OCI-LY7 (cell line): ENCODE measurements around the gene SLC6A18. TPM values are rescaled to one million over a fixed set of nuclear protein-coding genes. Genes with fewer than 3 reads are reported as not detected.
"Not testable (repeated sequence)": the region's sequence is repeated elsewhere in the genome, so short reads cannot be mapped to it uniquely, and the experiment has no call there.

ENCODE experiments used
- BruUV-seq: library from RNA; stranded (reverse); fragments of 400-500 nt; replicated peaks from 2 replicates; lab custom pipeline; 2021; lab: Mats Ljungman, UMichigan
- CTCF ChIA-PET: fragments of 300-600 bp; sonication (Branson Sonifier 250); formaldehyde crosslinking; loops from one replicate; lab custom pipeline; 2022; ENCODE audit warnings: antibody characterized with exemption; ENCODE audit not compliant: unreplicated experiment; lab: Charles Lee
- POLR2A ChIA-PET: fragments of 300-600 bp; sonication (Branson Sonifier 250); formaldehyde crosslinking; loops from one replicate; lab custom pipeline; 2022; ENCODE audit warnings: antibody characterized with exemption; lab: Charles Lee
- DNase-seq: peaks from one replicate; pipeline ENCODE4 v3.0.0-alpha.2; 2015; ENCODE audit warnings: low spot score
- H2AFZ ChIP-seq: fragments of 200-600 bp; sonication (generic), shearing (Covaris generic); 2 replicates; pipeline ENCODE4 v1.6.1; 2014; ENCODE audit warnings: mild to moderate bottlenecking, antibody characterized with exemption, low read length, moderate library complexity
- H3K27ac ChIP-seq: fragments of 200-600 bp; sonication (generic); 2 replicates; pipeline ENCODE4 v1.5.1; 2014; ENCODE audit warnings: mixed run types, low read depth, mild to moderate bottlenecking, moderate library complexity, low read length, inconsistent platforms; ENCODE audit not compliant: poor library complexity, severe bottlenecking
- H3K36me3 ChIP-seq: fragments of 200-600 bp; sonication (generic); 2 replicates; pipeline ENCODE4 v1.6.1; 2014; ENCODE audit warnings: mild to moderate bottlenecking, antibody characterized with exemption, low read length, moderate library complexity, mixed read lengths; ENCODE audit not compliant: insufficient read depth
- H3K4me1 ChIP-seq: fragments of 200-600 bp; sonication (generic); 2 replicates; pipeline ENCODE4 v1.5.1; 2014; ENCODE audit warnings: mild to moderate bottlenecking, low read length; ENCODE audit not compliant: insufficient read depth, poor library complexity, severe bottlenecking
- H3K4me2 ChIP-seq: fragments of 200-600 bp; sonication (generic); 2 replicates; pipeline ENCODE4 v1.6.1; 2014; ENCODE audit warnings: mild to moderate bottlenecking, low read length
- H3K4me3 ChIP-seq: fragments of 200-600 bp; sonication (generic); 2 replicates; pipeline ENCODE4 v1.5.1; 2014; ENCODE audit warnings: mild to moderate bottlenecking, low read depth, low read length; ENCODE audit not compliant: poor library complexity, severe bottlenecking
- H3K79me2 ChIP-seq: fragments of 200-600 bp; sonication (generic); 2 replicates; pipeline ENCODE4 v1.6.1; 2016; ENCODE audit warnings: low read depth, mild to moderate bottlenecking, low read length, moderate library complexity, mixed read lengths; ENCODE audit not compliant: insufficient read depth
- H3K9me2 ChIP-seq: fragments of 200-600 bp; sonication (generic); 2 replicates; pipeline ENCODE4 v1.6.1; 2016; ENCODE audit warnings: mild to moderate bottlenecking, low read length, mixed read lengths; ENCODE audit not compliant: insufficient read depth
- H3K9me3 ChIP-seq: fragments of 200-600 bp; sonication (generic); 2 replicates; pipeline ENCODE4 v1.6.1; 2014; ENCODE audit warnings: mild to moderate bottlenecking, mixed run types, low read length, mixed read lengths
- H4K20me1 ChIP-seq: fragments of 200-600 bp; sonication (generic); 2 replicates; pipeline ENCODE4 v1.6.1; 2014; ENCODE audit warnings: mild to moderate bottlenecking, antibody characterized with exemption, low read length, moderate library complexity, mixed read lengths; ENCODE audit not compliant: insufficient read depth
- CTCF ChIP-seq: fragments of 200-600 bp; sonication (generic); conservative IDR thresholded peaks from 2 replicates; pipeline ENCODE4 v1.5.1; 2014; ENCODE audit warnings: mild to moderate bottlenecking, antibody characterized with exemption, low read length, moderate library complexity, mixed read lengths
- EZH2phosphoT487 ChIP-seq: fragments of 200-600 bp; sonication (generic); IDR thresholded peaks from 2 replicates; pipeline ENCODE4 v1.6.1; 2018; ENCODE audit warnings: low read depth, borderline replicate concordance, mild to moderate bottlenecking, mixed run types, antibody characterized with exemption, low read length, moderate library complexity, mixed read lengths
- intact Hi-C: fragments of 100-400 bp; cut with micrococcal nuclease; formaldehyde crosslinking; loops from one replicate; pipeline ENCODE4 v1.10.0; 2022; ENCODE audit not compliant: unreplicated experiment
- total RNA-seq, 2 experiments: library from RNA; depleted of rRNA in 1 of 2; stranded (reverse); fragments of >200 nt in 1 of 2; shearing (Covaris generic) in 1 of 2; gene quantifications; 2 replicates each; pipeline ENCODE4 v1.2.3, GENCODE V29; 2014 to 2022

SLC6A18 gene
- total RNA-seq, 2 experiments from 2014 or later = not detected

DNA sequence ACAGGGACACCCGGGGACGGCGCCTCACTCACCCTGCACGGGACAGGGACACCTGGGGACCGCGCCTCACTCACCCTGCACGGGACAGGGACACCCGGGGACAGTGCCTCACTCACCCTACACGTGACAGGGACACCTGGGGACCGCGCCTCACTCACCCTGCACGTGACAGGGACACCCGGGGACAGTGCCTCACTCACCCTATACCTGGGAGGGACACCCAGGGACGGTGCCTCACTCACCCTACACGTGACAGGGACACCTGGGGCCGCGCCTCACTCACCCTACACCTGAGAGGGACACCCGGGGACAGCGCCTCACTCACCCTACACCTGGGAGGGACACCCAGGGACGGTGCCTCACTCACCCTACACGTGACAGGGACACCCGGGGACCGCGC, 65.8 kb downstream of the SLC6A18 start:
- H3K9me2 ChIP-seq, H2AFZ ChIP-seq, H3K9me3 ChIP-seq, BruUV-seq, CTCF ChIA-PET, DNase-seq, H3K27ac ChIP-seq, intact Hi-C loops, H3K4me2 ChIP-seq, H3K4me3 ChIP-seq, POLR2A ChIA-PET: not testable (repeated sequence)
- H3K79me2 ChIP-seq = peaks cover 81% of the 10 kb centered on the region
- H3K36me3 ChIP-seq = peaks cover 68% of the 10 kb centered on the region
- peaks cover 41% of the 10 kb centered on the region for H3K4me1 ChIP-seq
- peaks cover 15% of the 10 kb centered on the region for H4K20me1 ChIP-seq

GRCh38 chr5:1291611-1292080, 66.5 kb downstream of the SLC6A18 start:
- Histone ChIP-seq H3K79me2 (peaks cover 81% of the 10 kb centered on the region), H2AFZ (no peak overlapping the region), H3K4me1 (peaks cover 48% of the 10 kb centered on the region), H3K9me2 (no peaks in the 10 kb centered on the region), H3K4me3 (peak overlapping the region; percentile 79), H4K20me1 (peaks cover 11% of the 10 kb centered on the region), H3K36me3 (peaks cover 68% of the 10 kb centered on the region), H3K9me3 (no peaks in the 10 kb centered on the region), H3K4me2 (peak overlapping the region; percentile 87), H3K27ac (peak overlapping the region; percentile 87)
- TF ChIP-seq EZH2phosphoT487 (no peak), CTCF (no peak)
- peak; percentile 69 for DNase-seq
- CTCF ChIA-PET = no interaction called here
- POLR2A ChIA-PET = interaction anchor here (1.8 to 7.0 kb wide), 2 partner anchors 22 to 26 kb away, joined by 6 to 60 read pairs; no protein-coding TSS in a partner anchor
- no TSS peak for BruUV-seq
- intact Hi-C loops = no loop called here

- Histone ChIP-seq H3K4me2 (peak overlapping the region; percentile 87), H3K27ac (peak overlapping the region; percentile 87), H4K20me1 (peaks cover 7% of the 10 kb centered on the region; the same call in 1 of the 2 replicates), H3K4me1 (peaks cover 53% of the 10 kb centered on the region), H3K36me3 (peaks cover 63% of the 10 kb centered on the region), H2AFZ (no peak overlapping the region), H3K9me2 (no peaks in the 10 kb centered on the region), H3K4me3 (peak overlapping the region; percentile 79), H3K79me2 (peaks cover 78% of the 10 kb centered on the region), H3K9me3 (no peaks in the 10 kb centered on the region)
- ChIA-PET POLR2A (interaction anchor here (1.8 to 7.0 kb wide), 2 partner anchors 22 to 26 kb away, joined by 6 to 60 read pairs; no protein-coding TSS in a partner anchor), CTCF (no interaction called here)
- DNase-seq = no peak
- TF ChIP-seq CTCF = peak; percentile 42; the same call in 1 of the 2 replicates
- TF ChIP-seq EZH2phosphoT487 = no peak
- intact Hi-C loops = no loop called here
- TSS peak; percentile 58 for BruUV-seq
Measured at GRCh38 chr5:1292139-1292538, 67.0 kb downstream of the SLC6A18 start.
